IMR-90 (cell line): ENCODE results near the gene TRMT1. TPM values are rescaled to one million over a fixed set of nuclear protein-coding genes. Genes with fewer than 3 reads are reported as not detected.

Experiments used
- ATAC-seq: fragments of 200-7000 bp; cut with Tn5 transposase; 2 replicates; pipeline ENCODE4 v1.9.1; 2020; ENCODE audit warnings: low read depth, mild to moderate bottlenecking, moderate library complexity
- BruUV-seq: library from RNA; stranded (reverse); fragments of 400-500 nt; replicated peaks from 2 replicates; lab custom pipeline; 2021; lab: Mats Ljungman, UMichigan
- CTCF ChIA-PET: fragments of 300-600 bp; formaldehyde crosslinking; extraction: SDS; loops from one replicate; lab custom pipeline; 2021; ENCODE audit warnings: antibody characterized with exemption; lab: Yijun Ruan, JAX
- POLR2A ChIA-PET: fragments of 300-600 bp; sonication (Branson Sonifier 250); formaldehyde crosslinking; loops from one replicate; lab custom pipeline; 2022; ENCODE audit warnings: antibody characterized with exemption; ENCODE audit not compliant: unreplicated experiment; lab: Charles Lee
- DNase-seq: peaks from one replicate; pipeline ENCODE4 v3.0.0; 2013
- H2AFZ ChIP-seq: replicated peaks from 2 replicates; pipeline ENCODE3; 2013; ENCODE audit warnings: low read length, mild to moderate bottlenecking; ENCODE audit not compliant: poor library complexity
- H2AK5ac ChIP-seq: 2 replicates; pipeline ENCODE4 v1.6.1; 2013; ENCODE audit warnings: low read depth, low read length, inconsistent platforms
- H2AK9ac ChIP-seq: replicated peaks from 2 replicates; pipeline ENCODE3; 2013; ENCODE audit warnings: mild to moderate bottlenecking, low read depth, low read length, moderate library complexity; ENCODE audit not compliant: poor library complexity
- H2BK120ac ChIP-seq: 2 replicates; pipeline ENCODE4 v1.6.1; 2013; ENCODE audit warnings: low read depth, low read length, inconsistent platforms
- H2BK15ac ChIP-seq: 3 replicates; pipeline ENCODE4 v1.6.1; 2013; ENCODE audit warnings: low read depth, low read length, inconsistent platforms
- H2BK20ac ChIP-seq: 2 replicates; pipeline ENCODE4 v1.6.1; 2013; ENCODE audit warnings: low read depth, mild to moderate bottlenecking, inconsistent platforms, low read length, moderate library complexity
- H2BK5ac ChIP-seq: 2 replicates; pipeline ENCODE4 v1.6.1; 2013; ENCODE audit warnings: mild to moderate bottlenecking, low read depth, low read length, inconsistent platforms; ENCODE audit not compliant: poor library complexity, severe bottlenecking
- H3K14ac ChIP-seq: replicated peaks from 2 replicates; pipeline ENCODE4 v1.6.1; 2013; ENCODE audit warnings: low read depth, low read length, inconsistent platforms
- H3K18ac ChIP-seq: 2 replicates; pipeline ENCODE4 v1.6.1; 2013; ENCODE audit warnings: low read depth, low read length, control low read depth
- H3K23ac ChIP-seq: 2 replicates; pipeline ENCODE4 v1.6.1; 2013; ENCODE audit warnings: low read depth, low read length, inconsistent platforms
- H3K27ac ChIP-seq: 2 replicates; pipeline ENCODE4 v1.5.1; 2013; ENCODE audit warnings: mild to moderate bottlenecking, control low read depth, low read length; ENCODE audit not compliant: insufficient read depth
- H3K27me3 ChIP-seq: 2 replicates; pipeline ENCODE4 v1.6.1; 2013; ENCODE audit warnings: low read length; ENCODE audit not compliant: control insufficient read depth, insufficient read depth
- H3K36me3 ChIP-seq: 2 replicates; pipeline ENCODE4 v1.6.1; 2013; ENCODE audit warnings: low read length, mixed read lengths; ENCODE audit not compliant: control insufficient read depth, insufficient read depth
- H3K4ac ChIP-seq: 2 replicates; pipeline ENCODE4 v1.6.1; 2013; ENCODE audit warnings: low read depth, low read length, inconsistent platforms
- H3K4me1 ChIP-seq: 2 replicates; pipeline ENCODE4 v1.6.1; 2013; ENCODE audit warnings: low read length, mixed read lengths; ENCODE audit not compliant: control insufficient read depth, insufficient read depth
- H3K4me2 ChIP-seq: 2 replicates; pipeline ENCODE4 v1.6.1; 2013; ENCODE audit warnings: low read depth, mild to moderate bottlenecking, control low read depth, low read length, moderate library complexity
- H3K4me3 ChIP-seq: 2 replicates; pipeline ENCODE4 v1.5.1; 2013; ENCODE audit warnings: low read depth, mild to moderate bottlenecking, control low read depth, low read length, moderate library complexity; ENCODE audit not compliant: insufficient read depth
- H3K56ac ChIP-seq: 2 replicates; pipeline ENCODE4 v1.6.1; 2013; ENCODE audit warnings: low read length, inconsistent platforms; ENCODE audit not compliant: insufficient read depth; ENCODE audit errors: extremely low read depth
- H3K79me1 ChIP-seq, 2 experiments: 2 replicates each; pipeline ENCODE4 v1.6.1; 2013; ENCODE audit warnings: low read length in 2 of 2, inconsistent platforms in 1 of 2, low read depth in 1 of 2
- H3K9ac ChIP-seq: 2 replicates; pipeline ENCODE4 v1.6.1; 2013; ENCODE audit warnings: low read depth, low read length, control low read depth
- H3K9me1 ChIP-seq: 2 replicates; pipeline ENCODE4 v1.6.1; 2013; ENCODE audit warnings: low read length, inconsistent platforms; ENCODE audit not compliant: insufficient read depth
- H3K9me3 ChIP-seq: 2 replicates; pipeline ENCODE4 v1.6.1; 2013; ENCODE audit warnings: low read length; ENCODE audit not compliant: control insufficient read depth, insufficient read depth
- H4K20me1 ChIP-seq: 2 replicates; pipeline ENCODE4 v1.6.1; 2013; ENCODE audit warnings: low read length, inconsistent platforms; ENCODE audit not compliant: insufficient read depth
- H4K5ac ChIP-seq: 2 replicates; pipeline ENCODE4 v1.6.1; 2013; ENCODE audit warnings: mild to moderate bottlenecking, low read depth, low read length, control low read depth
- H4K8ac ChIP-seq, 2 experiments: 2 replicates each; pipeline ENCODE4 v1.6.1; 2013; ENCODE audit warnings: low read depth in 2 of 2, low read length in 2 of 2, control low read depth in 1 of 2, inconsistent platforms in 1 of 2
- H4K91ac ChIP-seq: 2 replicates; pipeline ENCODE4 v1.6.1; 2013; ENCODE audit warnings: low read depth, low read length, inconsistent platforms; ENCODE audit not compliant: insufficient read depth
- BHLHE40 ChIP-seq: fragments of 150-350 bp; IDR thresholded peaks from 2 replicates; pipeline ENCODE4 v1.6.1; 2016; ENCODE audit warnings: mild to moderate bottlenecking, low read depth, low read length
- CEBPB ChIP-seq: IDR thresholded peaks from 2 replicates; pipeline ENCODE4 v1.6.1; 2012; ENCODE audit warnings: low read depth, low read length, improper control_type of control experiment
- CHD1 ChIP-seq: IDR thresholded peaks from 2 replicates; pipeline ENCODE4 v1.6.1; 2012; ENCODE audit warnings: low read depth, low read length, improper control_type of control experiment
- CTCF ChIP-seq: conservative IDR thresholded peaks from 2 replicates; pipeline ENCODE4 v1.5.1; 2012; ENCODE audit warnings: mild to moderate bottlenecking, low read depth, low read length, improper control_type of control experiment
- ELK1 ChIP-seq: fragments of 150-350 bp; IDR thresholded peaks from 2 replicates; pipeline ENCODE4 v1.6.1; 2016; ENCODE audit warnings: low read depth, mild to moderate bottlenecking, low read length, moderate library complexity, borderline replicate concordance
- FOS ChIP-seq: fragments of 150-350 bp; IDR thresholded peaks from 2 replicates; pipeline ENCODE4 v1.6.1; 2016; ENCODE audit warnings: low read depth, low read length
- MAFK ChIP-seq: IDR thresholded peaks from 2 replicates; pipeline ENCODE4 v1.6.1; 2012; ENCODE audit warnings: low read depth, low read length, improper control_type of control experiment
- MAZ ChIP-seq: IDR thresholded peaks from 2 replicates; pipeline ENCODE4 v1.6.1; 2012; ENCODE audit warnings: low read depth, mild to moderate bottlenecking, low read length, improper control_type of control experiment, moderate library complexity, borderline replicate concordance
- NFE2L2 ChIP-seq: fragments of 150-350 bp; IDR thresholded peaks from 2 replicates; pipeline ENCODE4 v1.6.1; 2016; ENCODE audit warnings: low read depth, mild to moderate bottlenecking, low read length
- RAD21 ChIP-seq: IDR thresholded peaks from 2 replicates; pipeline ENCODE4 v1.6.1; 2012; ENCODE audit warnings: low read length, improper control_type of control experiment
- RCOR1 ChIP-seq: IDR thresholded peaks from 2 replicates; pipeline ENCODE4 v1.6.1; 2012; ENCODE audit warnings: mild to moderate bottlenecking, low read length, improper control_type of control experiment; ENCODE audit not compliant: insufficient replicate concordance
- SMC3 ChIP-seq: fragments of 150-350 bp; IDR thresholded peaks from 2 replicates; pipeline ENCODE4 v1.6.1; 2016; ENCODE audit warnings: low read depth, mild to moderate bottlenecking, antibody characterized with exemption, low read length, moderate library complexity
- WGBS, 2 experiments: methylation state at CpG; one replicate each; pipeline versions ENCODE4 v1.1.5 to v1.1.7; 2013; ENCODE audit warnings: missing lambda C conversion rate in 2 of 2; ENCODE audit not compliant: insufficient read length in 1 of 2; ENCODE audit errors: extremely low coverage in 2 of 2; 5-methylcytosine and 5-hydroxymethylcytosine counted together
- dilution Hi-C: fragments of 300-500 bp; cut with HindIII; formaldehyde crosslinking; loops from one replicate; pipeline ENCODE4 v1.14.3; 2018; ENCODE audit warnings: low sequenced_read_pairs; ENCODE audit not compliant: unreplicated experiment
- in situ Hi-C: fragments of 300-500 bp; cut with MboI; formaldehyde crosslinking; loops from 3 replicates; pipeline ENCODE4 v1.14.3; 2019; ENCODE audit warnings: low sequenced_read_pairs, inconsistent platforms, mixed read lengths
- intact Hi-C: fragments of 100-400 bp; cut with micrococcal nuclease; formaldehyde crosslinking; loops from 2 replicates; pipeline ENCODE4 v1.10.0; 2022
- polyA plus RNA-seq, 3 experiments: library from polyadenylated mRNA; depleted of rRNA; stranded (reverse); fragments of >200 nt; gene quantifications; 2 replicates each; pipeline ENCODE4 v1.2.3, GENCODE V29; 2012; ENCODE audit warnings: low replicate concordance in 1 of 3
- total RNA-seq: library from RNA; depleted of rRNA; stranded (reverse); fragments of >200 nt; gene quantifications from 2 replicates; pipeline ENCODE4 v1.2.3, GENCODE V29; 2012

Gene TRMT1
- total and polyA plus RNA-seq, 2 of the 4 experiments (the other 2 are of a cell fraction): 28.3 to 56.0 TPM

- H2BK20ac ChIP-seq: no peak overlapping the region
- no peak overlapping the region for H3K23ac ChIP-seq
- H3K4me2 ChIP-seq: no peak overlapping the region
- H3K79me1 ChIP-seq: peaks cover 0 to 17% of the 10 kb centered on the region in 2 experiments; a peak in 1 of 4 replicates
- no peak overlapping the region for H4K91ac ChIP-seq
- DNase-seq (no peak), ATAC-seq (no peak)
- intact Hi-C loops: no loop called here
- no TSS peak for BruUV-seq
- H3K27me3 ChIP-seq: no peaks in the 10 kb centered on the region
- dilution Hi-C loops: no loop called here
- H2AK9ac ChIP-seq: peak overlapping the region; percentile 50
- no peak overlapping the region for H2BK120ac ChIP-seq
- TF ChIP-seq NFE2L2 (no peak), BHLHE40 (no peak), RAD21 (no peak), FOS (no peak), ELK1 (no peak), SMC3 (no peak), MAFK (no peak), MAZ (no peak), CTCF (no peak), CEBPB (no peak), CHD1 (no peak), RCOR1 (no peak)
- no peak overlapping the region for H3K4ac ChIP-seq
- H3K9me1 ChIP-seq: 0 out of 2 replicates have a peak, but pooled peaks cover 4% of the 10 kb centered on the region
- no peak overlapping the region for H3K14ac ChIP-seq
- peaks cover 6% of the 10 kb centered on the region; the same call in 1 of the 2 replicates for H3K36me3 ChIP-seq
- no peaks in the 10 kb centered on the region for H3K9me3 ChIP-seq
- no peak overlapping the region for H2BK15ac ChIP-seq
- WGBS, 2 experiments: 56% methylated on average over 28 of the region's 77 CpGs; no CpG with 5 or more reads in 1 of the 2 experiments
- H3K18ac ChIP-seq: no peak overlapping the region
- CTCF ChIA-PET: no interaction called here
- H3K27ac ChIP-seq: no peak overlapping the region
- H3K4me1 ChIP-seq: peaks cover 12% of the 10 kb centered on the region
- in situ Hi-C loops: no loop called here
- no peak overlapping the region for H4K5ac ChIP-seq
- no peak overlapping the region for H3K4me3 ChIP-seq
- no peaks in the 10 kb centered on the region; the same call in 1 of the 2 replicates for H4K20me1 ChIP-seq
- peak overlapping the region; percentile 9 for H2AFZ ChIP-seq
- POLR2A ChIA-PET: no interaction called here
- no peak overlapping the region for H2BK5ac ChIP-seq
- no peak overlapping the region for H3K9ac ChIP-seq
- H2AK5ac ChIP-seq: no peak overlapping the region
- H4K8ac ChIP-seq: no peak overlapping the region
- no peak overlapping the region for H3K56ac ChIP-seq
Observed at GRCh38 chr19:13099073-13099999, 17.2 kb downstream of the TRMT1 start.
